ENCODE data around the gene SIRPA.
A peak's percentile ranks its signal among the peaks of the same experiment; 100 is the strongest.

SIRPA gene

DNA sequence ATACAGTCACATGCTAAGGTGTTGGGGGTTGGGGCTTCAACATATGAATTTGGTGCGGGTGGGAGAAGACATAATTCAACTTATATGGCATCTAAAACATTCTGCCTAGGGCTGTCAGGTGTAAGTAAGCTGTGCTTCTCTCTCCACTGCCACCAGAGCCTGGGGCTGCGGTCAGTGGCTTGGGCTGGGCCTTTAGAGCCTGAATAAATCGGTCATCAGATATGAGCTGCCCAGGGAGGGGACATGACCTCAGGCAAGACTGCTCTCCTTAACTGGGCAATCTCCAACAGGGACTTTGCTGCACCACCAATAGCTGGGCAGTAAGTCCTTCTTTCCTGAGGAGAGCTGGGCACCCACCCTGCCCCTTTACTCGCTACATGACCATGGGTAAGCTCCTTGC is 24.9 kb upstream of the SIRPA start:
- DNase-seq (ENCODE audit: low read depth, low spot score): no peak

DNA sequence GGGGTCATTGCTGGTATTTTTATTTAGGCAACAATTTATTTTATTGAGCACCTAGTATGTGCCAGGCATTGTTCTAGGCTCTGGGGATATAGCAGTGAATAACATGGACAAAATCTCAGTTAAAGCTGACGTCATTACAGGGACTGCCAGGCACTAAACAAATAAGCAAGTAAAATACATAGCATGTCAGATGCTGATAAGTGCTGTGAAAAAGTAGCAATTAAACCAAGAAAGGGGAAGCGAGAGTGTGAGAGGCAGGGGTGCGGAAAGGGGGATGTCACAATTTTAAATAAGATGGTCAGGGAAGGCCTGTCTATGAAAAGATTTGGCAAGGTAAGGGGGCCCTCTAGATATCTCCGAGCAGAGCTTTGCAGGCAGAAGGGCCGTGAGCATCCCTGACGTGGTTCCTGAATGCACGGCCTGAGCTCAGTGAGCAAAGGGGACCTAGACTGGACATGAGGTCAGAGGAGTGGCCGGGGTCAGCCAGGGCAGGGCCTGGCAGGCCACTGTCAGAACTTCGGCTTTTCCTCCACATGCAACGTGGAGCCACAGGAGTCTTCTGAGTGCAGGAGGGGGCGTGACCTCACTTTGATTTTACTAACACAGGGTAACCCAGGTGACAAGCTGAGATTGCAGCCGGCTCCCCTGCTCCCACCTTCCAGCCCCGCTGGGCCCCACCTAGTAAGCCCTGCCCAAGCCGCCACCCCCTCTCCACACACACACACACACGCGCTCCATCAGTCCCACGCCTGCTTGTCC is 24.2 kb upstream of the SIRPA start:
- no peak for DNase-seq (ENCODE audit: low read depth, low spot score)

DNA sequence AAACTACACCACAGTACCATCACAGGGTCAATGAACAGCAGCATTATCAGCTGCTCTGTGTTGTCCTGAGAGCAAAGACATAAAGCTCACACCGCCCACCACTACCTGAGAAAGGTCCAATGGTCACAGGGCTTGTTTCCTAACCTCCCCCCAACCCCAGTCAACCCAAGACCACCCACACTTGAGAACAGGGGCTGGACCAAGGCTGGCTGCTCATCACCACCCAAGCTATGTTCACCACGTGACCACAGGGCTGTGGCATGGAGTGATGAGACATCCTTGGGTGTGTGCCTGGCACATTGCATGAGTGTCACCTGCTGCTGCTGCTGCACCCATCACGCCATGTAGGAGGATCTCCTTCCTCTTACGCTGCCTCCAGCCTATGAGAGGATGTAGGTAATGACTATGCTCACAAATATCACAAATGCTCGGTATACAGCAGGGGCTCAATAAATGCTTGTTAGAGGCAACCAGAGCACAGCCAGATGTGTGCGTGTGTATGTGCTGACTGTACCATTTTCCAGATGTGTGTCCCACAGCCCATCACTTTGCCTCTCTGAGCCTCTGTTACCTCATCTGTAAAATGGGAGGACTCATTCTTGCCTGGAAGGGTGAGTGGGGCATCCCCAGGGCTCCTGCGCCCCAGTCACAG is 23.3 kb upstream of the SIRPA start:
- no peak for DNase-seq (ENCODE audit: low read depth, low spot score)

DNA sequence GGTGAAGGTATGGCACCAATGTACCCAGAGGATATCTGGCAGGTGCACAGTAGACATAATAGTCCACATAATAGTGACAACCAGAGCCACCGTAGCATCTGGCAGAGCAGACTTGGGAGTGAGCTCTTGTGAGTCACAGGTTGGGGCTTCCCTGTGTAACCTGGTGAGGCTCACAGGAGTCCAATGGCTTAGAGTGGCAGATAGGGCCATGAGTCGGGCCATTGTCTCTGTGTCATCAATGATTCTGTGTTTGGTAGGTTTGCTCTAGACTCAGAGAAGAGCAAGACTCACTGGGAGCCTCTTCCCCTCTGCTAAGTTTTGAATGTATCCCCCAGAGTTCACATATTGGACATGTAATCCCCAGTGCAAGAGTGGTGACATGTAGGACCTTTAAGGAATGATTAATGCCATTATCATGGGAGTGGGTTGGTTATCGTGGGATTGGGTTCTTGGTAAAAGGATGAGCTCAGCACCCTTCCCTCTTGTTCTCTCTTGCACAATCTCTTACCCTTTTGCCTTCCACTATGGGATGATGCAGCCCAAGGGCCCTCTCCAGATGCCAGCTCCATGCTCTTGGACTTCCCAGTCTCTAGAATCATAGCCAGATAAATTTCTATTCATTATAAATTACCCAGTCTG is 22.6 kb upstream of the SIRPA start:
- DNase-seq (ENCODE audit: low read depth, low spot score): no peak

DNA sequence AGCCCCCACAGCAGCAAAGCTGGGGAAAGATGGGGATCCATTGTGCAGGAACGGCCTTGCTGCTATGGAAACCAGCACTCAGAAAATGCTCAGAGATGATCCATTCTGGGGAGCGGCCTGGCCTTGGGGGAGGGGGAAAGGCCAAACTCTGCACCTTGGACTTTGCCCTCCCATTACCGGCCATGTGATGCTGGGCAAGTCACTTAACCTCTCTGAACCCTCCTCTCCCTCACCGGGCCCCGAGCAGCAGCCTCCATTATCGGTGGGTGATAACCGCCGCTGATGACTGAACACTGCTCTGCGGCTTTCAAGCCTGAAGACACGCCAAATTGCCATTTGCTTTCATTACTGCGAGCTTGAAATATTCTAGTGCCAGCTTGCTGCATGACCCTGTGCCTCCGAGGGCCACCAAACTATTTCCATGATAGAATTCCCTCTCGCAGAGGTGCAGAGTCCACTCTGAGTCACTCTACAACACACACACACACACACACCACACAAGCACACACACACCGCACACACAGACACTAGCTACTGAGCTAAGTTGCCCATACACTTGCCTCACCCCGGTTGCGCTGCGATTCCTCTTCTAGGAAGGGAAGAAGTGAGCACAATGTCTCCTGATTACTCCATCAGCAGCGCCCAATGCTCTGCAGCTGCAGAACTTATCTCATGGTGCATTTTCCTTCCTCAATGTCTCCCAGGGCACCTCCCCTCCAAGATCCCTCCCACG is 20.6 kb upstream of the SIRPA start:
- DNase-seq (ENCODE audit: low read depth, low spot score): no peak

DNA sequence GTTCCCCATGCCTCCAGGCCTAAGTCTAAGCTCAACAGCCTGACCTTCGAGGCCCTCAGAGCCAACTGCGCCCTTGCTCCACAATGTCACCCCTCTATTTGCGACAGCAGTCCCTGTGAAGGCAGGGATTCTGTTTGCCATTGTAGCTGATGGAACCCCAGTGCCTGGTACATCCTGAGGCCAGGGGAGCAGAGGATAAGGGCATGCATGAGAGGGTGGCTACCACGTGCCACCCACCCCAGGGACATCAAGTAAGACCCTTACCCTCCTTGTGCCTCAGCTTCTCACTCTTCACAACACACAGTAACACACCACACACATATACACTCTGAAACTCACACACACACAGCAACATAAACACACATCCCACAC is 20.0 kb upstream of the SIRPA start:
- no peak for DNase-seq (ENCODE audit: low read depth, low spot score)

DNA sequence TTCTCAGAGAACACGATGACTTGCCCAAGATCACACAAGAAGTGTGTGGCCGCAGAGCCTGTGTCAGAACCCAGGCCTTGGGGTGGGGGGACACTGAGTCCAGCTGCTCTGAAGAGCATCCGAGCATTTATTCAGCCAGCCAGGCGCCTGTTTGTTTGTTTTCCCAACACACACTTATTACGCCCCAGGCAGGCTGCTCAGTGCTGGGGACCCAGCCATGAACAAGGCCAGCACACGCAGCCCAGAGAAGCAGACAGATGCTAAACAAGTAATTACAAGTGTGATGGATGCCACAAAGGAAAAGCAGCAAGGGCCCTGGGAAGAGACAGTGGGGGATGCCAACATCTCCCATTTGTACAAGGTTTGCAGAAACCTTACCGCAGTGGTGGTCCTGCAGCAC is 19.4 kb upstream of the SIRPA start:
- DNase-seq (ENCODE audit: low read depth, low spot score): no peak

DNA sequence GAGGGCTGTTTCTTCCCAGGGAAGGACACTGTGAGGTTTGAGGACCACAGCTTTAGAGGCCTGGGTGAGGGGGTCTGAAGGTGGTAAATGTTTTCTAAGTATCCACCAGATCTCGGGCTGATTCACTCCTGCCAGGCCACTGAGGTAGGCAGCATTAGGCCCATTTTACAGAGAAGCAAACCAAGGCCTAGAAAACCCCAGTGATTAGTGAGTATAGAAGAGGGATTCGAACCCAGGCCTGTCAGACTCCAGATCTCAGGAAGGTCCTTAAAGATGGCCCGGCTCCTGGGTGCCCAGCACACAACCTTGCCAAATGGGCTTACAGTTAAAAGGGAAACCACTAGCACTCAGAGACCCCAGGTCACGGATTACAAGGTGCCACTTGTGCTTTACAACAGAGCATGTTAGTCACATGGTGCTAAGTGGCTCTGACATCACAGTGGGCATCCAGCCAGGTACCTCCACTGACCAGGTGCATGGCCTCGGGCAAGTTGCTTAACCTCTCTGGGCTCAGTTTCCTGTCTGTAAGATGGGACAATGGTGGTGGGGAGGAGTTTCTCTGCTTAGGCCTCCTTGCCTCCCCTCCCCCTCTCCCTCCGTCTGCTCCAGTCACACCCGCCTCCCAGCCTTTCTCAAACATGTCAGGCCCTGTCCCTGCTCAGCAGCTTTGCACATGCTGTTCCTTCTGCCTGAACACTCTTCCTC is 18.8 kb upstream of the SIRPA start:
- DNase-seq (ENCODE audit: low read depth, low spot score): no peak

DNA sequence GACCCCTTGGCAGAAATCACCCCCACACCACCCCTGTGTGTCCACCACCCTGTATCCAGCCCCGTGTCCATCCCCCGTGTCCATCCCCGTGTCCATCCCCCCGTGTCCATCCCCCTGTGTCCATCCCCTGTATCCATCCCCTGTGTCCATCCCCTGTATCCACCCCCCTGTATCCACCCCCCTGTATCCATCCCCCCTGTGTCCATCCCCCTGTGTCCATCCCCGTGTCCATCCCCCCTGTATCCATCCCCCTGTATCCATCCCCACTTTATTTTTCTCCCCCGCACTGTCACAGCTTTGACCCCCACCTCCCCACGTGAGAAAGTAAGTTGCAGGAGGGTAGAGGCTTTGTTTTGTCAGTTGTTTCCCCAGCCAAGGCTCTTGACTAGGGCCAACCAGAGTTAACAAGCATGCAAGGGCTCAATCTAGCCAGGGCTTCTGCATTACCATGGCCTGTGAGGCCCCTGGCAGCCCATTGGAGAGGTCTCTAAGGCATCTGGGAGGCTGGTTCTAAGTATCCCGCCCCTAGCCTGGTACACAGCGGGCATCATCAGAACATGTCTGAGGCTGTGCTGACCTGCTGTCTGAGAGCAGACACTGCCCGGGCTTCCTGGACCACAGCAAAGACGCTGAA is 18.1 kb upstream of the SIRPA start:
- DNase-seq (ENCODE audit: low read depth, low spot score): peak; percentile 38

DNA sequence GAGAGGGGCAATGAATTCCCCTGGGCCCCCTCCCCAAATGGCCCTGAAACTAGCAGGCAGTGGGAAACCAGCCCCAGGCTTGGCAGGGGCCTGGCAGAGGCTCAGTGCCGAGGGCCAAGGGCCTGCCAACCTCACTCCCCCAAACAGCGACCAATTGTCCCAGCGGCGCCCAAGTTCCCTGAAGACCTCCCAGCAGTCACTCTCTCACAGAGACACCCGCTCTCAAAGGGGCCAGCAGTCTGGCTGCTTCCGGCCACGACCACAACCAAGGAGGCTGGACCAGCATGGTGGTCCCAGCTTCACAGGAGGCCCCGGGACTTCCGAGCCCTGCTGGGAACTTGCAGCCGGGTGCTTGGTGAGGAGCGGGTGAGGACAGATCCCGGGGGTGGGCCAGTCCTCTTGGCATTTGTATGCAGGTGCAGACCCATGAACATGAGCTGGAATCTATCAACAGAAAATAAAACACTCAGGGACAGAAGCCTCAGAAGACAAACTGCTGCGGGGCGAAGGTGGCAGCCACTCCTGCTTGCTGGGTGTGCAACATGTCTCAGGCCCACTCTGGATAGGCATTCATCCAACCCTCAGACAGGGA is 17.5 kb upstream of the SIRPA start:
- no peak for DNase-seq (ENCODE audit: low read depth, low spot score)

DNA sequence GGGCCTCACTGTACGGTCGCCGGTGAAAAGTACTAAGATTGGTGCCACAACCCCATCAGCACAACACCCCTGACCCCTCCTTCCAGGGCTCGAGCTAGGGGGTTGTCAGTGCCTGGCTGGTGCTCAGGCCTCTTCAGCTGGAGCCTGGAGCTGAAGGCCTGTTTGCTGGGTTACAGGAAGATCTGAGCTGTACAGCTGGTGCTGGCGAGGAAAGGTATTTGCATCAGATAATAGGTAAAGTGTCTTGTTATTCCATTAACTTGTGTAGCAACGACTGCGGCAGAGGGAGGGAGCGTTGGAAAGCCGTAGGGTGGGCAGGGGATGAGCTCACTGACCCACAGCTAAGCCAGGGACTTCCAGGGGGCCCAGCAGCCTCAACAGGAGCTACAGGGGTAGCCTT is 15.8 kb upstream of the SIRPA start:
- no peak for DNase-seq (ENCODE audit: low read depth, low spot score)

DNA sequence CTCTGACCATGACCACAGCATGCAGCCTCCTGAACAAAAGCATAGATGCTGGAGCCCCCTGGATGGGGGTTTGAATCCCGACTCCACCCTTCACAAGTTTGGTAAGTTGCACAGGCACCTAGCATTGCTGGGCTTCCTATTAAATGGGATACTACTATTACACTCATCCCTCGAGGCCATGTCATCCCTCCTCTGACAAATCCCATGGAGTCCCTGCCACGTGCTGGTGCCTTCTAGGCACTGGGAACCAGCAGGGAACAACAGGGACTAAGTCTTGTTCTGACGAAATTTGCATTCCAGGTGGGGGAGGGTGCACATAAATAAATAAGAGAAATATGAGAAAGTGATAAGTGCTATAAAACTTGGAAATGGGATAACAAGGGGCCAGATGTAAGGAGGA is 15.3 kb upstream of the SIRPA start:
- no peak for DNase-seq (ENCODE audit: low read depth, low spot score)

DNA sequence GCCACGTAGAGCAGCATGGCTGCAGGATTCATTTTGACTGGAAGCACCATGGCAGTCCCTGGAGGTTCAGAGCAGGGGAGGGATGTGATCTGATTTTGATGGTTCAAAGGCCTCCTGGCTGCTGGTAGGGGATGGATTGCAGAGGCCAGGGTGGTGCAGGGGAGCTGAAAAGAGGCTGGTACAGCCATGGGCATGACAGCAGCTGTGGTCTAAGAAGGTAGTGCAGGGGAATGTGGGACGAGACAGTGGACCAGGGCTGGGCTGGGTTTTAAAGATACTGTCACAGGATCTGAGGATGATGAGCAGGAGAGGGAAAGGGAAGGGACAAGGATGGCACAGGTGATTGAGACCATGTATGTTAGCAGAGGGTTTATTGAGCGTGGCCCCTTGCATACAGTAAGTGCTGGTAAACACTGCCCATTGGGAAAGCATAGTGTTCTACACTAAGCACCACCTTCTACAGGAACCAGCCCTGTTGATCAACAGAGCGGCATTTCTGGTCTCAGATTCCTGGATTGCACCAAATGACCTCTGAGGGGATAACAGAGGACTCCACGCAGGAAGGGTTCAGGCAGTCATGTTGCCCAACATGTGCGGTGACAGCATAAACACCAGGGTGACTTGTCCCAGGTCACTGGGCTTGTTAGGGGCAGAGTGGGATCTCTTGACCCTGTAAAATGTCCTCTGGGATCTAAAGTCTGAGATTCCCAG is 14.5 kb upstream of the SIRPA start:
- DNase-seq (ENCODE audit: low read depth, low spot score): no peak

DNA sequence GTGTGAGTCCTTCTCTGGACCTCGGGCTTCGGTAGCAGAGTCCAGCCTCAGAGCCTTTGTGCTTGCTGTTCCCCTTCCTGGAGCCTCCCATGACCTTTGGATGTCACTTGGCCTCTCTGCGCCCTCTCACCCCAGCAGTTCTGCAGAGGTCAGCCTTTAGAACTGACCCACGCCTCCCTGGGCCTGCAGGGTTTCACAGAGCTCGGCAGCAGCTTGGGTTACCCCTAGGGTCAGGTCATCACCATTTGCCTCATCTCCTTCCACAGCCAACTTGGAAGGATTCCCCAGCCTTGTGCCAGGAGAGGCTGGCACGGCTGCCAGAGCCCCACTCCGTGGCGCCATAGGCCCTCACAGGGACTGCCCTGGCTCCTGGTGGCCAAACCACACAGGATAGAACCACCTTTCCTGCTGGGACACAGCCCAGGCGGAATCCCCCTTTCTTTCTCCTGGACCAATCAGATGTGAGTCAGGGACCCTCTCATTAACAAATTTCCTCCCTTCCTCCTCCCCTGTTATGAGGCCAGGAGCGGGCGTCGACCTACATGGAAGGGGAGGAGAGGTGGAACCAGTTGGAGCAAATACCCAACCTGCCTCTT is 13.9 kb upstream of the SIRPA start:
- DNase-seq (ENCODE audit: low read depth, low spot score): no peak

DNA sequence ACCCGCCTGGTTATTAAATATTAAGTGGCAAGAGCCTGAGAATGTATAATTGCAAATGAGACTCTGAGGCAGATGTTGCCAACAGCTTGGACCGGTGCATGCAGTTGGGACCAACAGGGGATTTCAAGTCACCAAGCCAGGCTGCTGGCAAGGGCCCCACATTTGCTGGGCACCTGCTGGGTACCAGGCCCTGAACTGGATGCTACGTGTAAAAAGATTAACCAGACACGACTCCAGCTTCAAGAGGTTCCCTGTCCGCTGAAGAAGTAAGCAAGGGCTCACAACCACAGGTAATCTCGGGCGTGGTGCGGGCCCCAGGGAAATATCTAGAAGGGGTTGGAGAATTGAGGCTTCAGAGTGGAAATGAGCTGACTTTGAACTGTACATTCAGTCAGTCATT is 13.2 kb upstream of the SIRPA start:
- no peak for DNase-seq (ENCODE audit: low read depth, low spot score)

DNA sequence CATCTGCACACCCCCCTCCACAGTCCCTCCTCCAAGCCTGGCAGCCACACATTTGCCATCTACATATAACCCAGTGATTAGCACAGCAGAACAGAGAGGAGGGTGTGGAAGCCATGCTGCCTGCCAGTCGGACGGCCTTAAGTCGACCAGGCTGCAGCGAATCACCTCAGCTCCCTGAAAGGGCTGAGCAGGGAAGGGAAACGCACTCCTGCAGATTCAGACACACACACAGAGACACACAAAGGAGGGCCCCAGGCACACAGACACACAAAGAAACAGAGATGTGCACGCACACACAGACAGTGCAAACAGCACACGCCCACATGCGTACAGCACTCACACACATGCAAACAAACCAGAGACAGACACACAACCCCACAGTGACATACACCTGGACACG is 11.2 kb upstream of the SIRPA start:
- DNase-seq (ENCODE audit: low read depth, low spot score): no peak

DNA sequence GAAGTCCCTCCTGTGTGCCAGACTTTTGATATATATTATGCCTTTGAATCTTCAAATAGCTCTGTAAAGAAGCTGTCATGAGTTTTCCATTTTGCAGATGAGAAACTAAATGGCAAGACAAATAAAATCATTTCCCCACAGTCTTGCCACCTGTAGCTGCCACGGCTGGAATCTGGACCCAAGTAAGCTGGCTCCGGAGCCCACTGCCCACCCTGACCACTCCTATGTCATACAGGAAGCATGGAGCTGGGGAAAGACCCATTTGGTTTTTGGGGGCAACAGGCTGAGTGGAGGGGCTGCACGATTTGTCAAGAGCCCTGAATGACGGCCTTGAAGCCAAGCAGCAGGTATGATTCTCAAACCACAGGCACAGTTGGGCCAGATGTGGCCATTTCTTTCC is 10.0 kb upstream of the SIRPA start:
- no peak for DNase-seq (ENCODE audit: low read depth, low spot score)

DNA sequence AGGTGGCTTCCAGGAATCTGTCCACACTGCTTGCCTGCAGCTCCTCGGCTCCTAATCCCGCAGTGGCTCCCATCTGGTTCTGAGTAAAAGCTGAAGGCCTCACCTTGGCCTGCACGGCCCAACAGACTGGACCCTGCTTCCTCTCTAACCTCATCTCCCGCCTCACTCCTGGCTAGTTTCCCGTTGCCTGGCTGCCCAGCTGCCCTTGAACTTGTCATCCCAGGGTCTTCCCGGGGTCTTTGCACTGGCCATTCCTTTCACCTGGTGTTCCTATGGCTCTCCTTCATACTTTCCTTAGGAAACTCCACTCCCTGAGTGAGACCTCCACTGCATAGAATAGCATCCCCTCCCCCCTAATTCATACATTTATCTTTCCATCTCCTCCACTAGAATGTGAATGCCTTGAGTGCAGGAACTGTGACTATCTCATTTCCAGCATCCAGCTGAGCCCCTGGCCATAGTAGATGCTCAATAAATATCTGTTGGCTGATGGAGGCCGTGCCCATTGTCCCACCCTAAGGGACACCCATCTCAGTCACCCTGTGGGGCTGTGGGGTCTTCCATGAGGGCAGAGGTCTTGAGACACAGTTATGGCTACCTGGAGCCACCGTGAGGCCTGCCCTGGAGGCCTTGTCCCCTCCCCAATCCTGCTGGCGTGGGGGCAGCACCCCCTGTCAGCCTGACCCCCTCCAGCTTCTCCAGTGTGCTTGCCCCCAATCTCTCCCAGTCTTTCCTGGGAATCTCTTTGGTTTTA is 9.1 kb upstream of the SIRPA start:
- no peak for DNase-seq (ENCODE audit: low read depth, low spot score)

DNA sequence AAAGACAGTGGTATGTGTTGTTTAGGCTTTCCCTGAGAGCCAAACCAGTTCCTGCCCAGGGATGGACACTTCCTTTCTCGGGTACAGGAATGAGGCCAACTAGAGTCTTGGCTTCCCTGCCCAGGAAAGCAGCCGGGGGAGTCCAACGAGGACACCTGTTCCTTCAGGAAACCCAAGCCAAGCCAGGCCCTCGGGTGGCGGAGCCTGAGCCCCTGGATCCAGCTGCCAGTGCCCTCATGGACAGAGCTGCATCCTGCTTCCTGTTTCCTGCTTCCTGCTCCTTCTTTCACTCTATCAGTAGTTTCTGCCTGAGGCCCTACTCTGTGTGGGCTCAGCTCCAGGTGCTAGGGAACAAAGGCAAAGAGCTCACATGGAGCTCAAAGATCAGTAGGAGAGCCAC is 7.9 kb upstream of the SIRPA start:
- DNase-seq (ENCODE audit: low read depth, low spot score): no peak

All from astrocyte of the hippocampus (primary cell).